Ramos (cell line): Measurements from ENCODE around the gene RPL3.
"Not testable (repeated sequence)": the region's sequence is repeated elsewhere in the genome, so short reads cannot be mapped to it uniquely, and the experiment has no call there.

Experiments used
- in situ Hi-C: fragments of 300-500 bp; cut with MboI; formaldehyde crosslinking; loops from one replicate; pipeline ENCODE4 v1.14.3; 2022; ENCODE audit warnings: low sequenced_read_pairs; ENCODE audit not compliant: unreplicated experiment

RPL3 gene

GRCh38 chr22:39319284-39320022, at the start of gene RPL3:
TSS of gene RPL3 (minus strand) at chr22:39319623. CDS start at chr22:39319597, 26 bp downstream.
- in situ Hi-C loops: no loop called here

- in situ Hi-C loops: no loop called here
These were observed 49.8 kb upstream of the RPL3 start for GRCh38 chr22:39369186-39369585.

- in situ Hi-C loops: no loop called here
These were observed 49.1 kb upstream of the RPL3 start for GRCh38 chr22:39368461-39368911.

- in situ Hi-C loops: no loop called here
These were observed 47.6 kb upstream of the RPL3 start for GRCh38 chr22:39367035-39367434.

GRCh38 chr22:39365492-39365780, 46.0 kb upstream of the RPL3 start:
- in situ Hi-C loops: no loop called here

- in situ Hi-C loops: no loop called here
These were observed 45.5 kb upstream of the RPL3 start for GRCh38 chr22:39364714-39365491.

- in situ Hi-C loops: no loop called here
These were observed 44.5 kb upstream of the RPL3 start for GRCh38 chr22:39363751-39364515.

- in situ Hi-C loops: no loop called here
These were observed 43.5 kb upstream of the RPL3 start for GRCh38 chr22:39362932-39363331.

- in situ Hi-C loops: no loop called here
These were observed 42.8 kb upstream of the RPL3 start for GRCh38 chr22:39362271-39362670.

- in situ Hi-C loops: no loop called here
These were observed 42.1 kb upstream of the RPL3 start for GRCh38 chr22:39361496-39361895.

- in situ Hi-C loops: no loop called here
These were observed 41.4 kb upstream of the RPL3 start for GRCh38 chr22:39360674-39361413.

GRCh38 chr22:39360242-39360641, 40.8 kb upstream of the RPL3 start:
- in situ Hi-C loops: no loop called here

GRCh38 chr22:39359659-39360195, 40.3 kb upstream of the RPL3 start:
- in situ Hi-C loops: no loop called here

- in situ Hi-C loops: not testable (repeated sequence)
These were observed 38.8 kb upstream of the RPL3 start for GRCh38 chr22:39358197-39358596.

- in situ Hi-C loops: not testable (repeated sequence)
These were observed 38.0 kb upstream of the RPL3 start for GRCh38 chr22:39357110-39358108.

GRCh38 chr22:39356464-39356863, 37.0 kb upstream of the RPL3 start:
- in situ Hi-C loops: no loop called here

- in situ Hi-C loops: not testable (repeated sequence)
These were observed 36.4 kb upstream of the RPL3 start for GRCh38 chr22:39355805-39356204.

GRCh38 chr22:39355080-39355479, 35.7 kb upstream of the RPL3 start:
- in situ Hi-C loops: no loop called here

GRCh38 chr22:39353346-39353745, 33.9 kb upstream of the RPL3 start:
- in situ Hi-C loops: no loop called here
